ENCODE results near the gene ATG7. TPM values are rescaled to one million over a fixed set of nuclear protein-coding genes. Genes with fewer than 3 reads are reported as not detected.
"Not testable (repeated sequence)": the region's sequence is repeated elsewhere in the genome, so short reads cannot be mapped to it uniquely, and the experiment has no call there.

The ATG7 gene
- total and polyA plus RNA-seq, 10 of the 15 experiments (the other 5 are each of a cell fraction or from before 2014, with no cell fraction given) = 13.5 to 49.5 (median 26.4) TPM

DNA sequence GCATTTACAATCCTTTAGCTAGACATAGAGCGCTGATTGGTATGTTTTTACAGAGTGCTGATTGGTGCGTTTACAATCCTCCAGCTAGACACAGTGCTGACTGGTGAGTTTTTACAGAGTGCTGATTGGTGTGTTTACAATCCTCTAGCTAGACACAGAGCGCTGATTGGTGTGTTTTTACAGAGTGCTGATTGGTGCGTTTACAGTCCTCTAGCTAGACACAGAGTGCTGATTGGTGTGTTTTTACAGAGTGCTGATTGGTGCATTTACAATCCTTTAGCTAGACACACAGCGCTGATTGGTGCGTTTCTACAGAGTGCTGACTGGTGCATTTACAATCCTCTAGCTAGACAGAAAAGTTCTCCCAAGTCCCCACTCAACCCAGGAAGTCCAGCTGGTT, 76.7 kb downstream of the ATG7 start:
- BruUV-seq (replicated peaks); in situ Hi-C loops (cut with MboI); H3K9me3 ChIP-seq (replicated peaks; ENCODE audit: control insufficient read depth, insufficient read depth, low read length); H3K79me2 ChIP-seq (ENCODE audit: control insufficient read depth, insufficient read depth, low read length); ATAC-seq; RAD21 ChIA-PET (ENCODE audit: unreplicated experiment); H3K27me3 ChIP-seq (replicated peaks in 1 of 2; ENCODE audit: control insufficient read depth in 2 of 2, insufficient read depth in 2 of 2, low read length in 1 of 2); intact Hi-C loops (cut with micrococcal nuclease; ENCODE audit: unreplicated experiment); H4K20me1 ChIP-seq (ENCODE audit: control insufficient read depth, insufficient read depth); H3K4me2 ChIP-seq (ENCODE audit: control insufficient read depth, insufficient read depth); H3K36me3 ChIP-seq (ENCODE audit: control insufficient read depth in 2 of 2, insufficient read depth in 2 of 2, low read length in 1 of 2); DNase-seq (ENCODE audit: low read depth, low spot score); H3K4me3 ChIP-seq; FAIRE-seq; H3K27ac ChIP-seq (ENCODE audit: control insufficient read depth, insufficient read depth); H3K9ac ChIP-seq (ENCODE audit: control insufficient read depth, insufficient read depth, low read length); POLR2A ChIA-PET; H3K4me1 ChIP-seq (ENCODE audit: control insufficient read depth, insufficient read depth, low read length); H2AFZ ChIP-seq (ENCODE audit: control insufficient read depth, low read depth, low read length): not testable (repeated sequence)
- WGBS (ENCODE audit: insufficient coverage, insufficient replicate concordance, low lambda C conversion rate, missing lambda C conversion rate) = 94% methylated on average over 6 of the region's 6 CpGs
- SMC1A ChIA-PET (ENCODE audit: uncharacterized antibody, unreplicated experiment) = interaction anchor here (0.7 kb wide), 1 partner anchor 11 kb away, joined by 3 read pairs; no protein-coding TSS in a partner anchor
- CTCF ChIA-PET = interaction anchor here (0.9 to 3.4 kb wide), 3 partner anchors 13 to 21 kb away, joined by 3 to 14 read pairs (median 3); no protein-coding TSS in a partner anchor
- peak; percentile 34; the same call in 1 of the 2 replicates for TF ChIP-seq NFYB (IDR thresholded peaks at IDR 0.05; ENCODE audit: insufficient read depth, low read depth, low read length)

DNA sequence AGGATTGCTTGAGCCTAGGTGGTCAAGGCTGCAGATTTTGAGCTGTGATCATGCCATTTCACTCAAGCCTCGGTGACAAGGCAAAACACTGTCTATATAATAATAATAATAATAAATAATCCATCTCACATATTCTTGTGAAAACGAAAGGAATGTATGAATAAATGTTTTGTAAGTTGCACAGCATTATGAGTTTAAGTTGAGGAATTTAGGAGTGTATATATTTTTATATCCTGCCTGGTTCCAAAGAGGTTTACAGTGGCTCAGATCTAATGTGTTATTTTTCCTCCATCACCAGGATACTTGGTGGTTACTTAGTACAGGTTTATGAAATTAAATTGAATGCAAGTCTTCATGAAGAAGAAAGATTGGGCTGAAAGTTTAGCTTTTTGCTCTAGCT, 77.2 kb downstream of the ATG7 start:
- H3K4me1 ChIP-seq (ENCODE audit: control insufficient read depth, insufficient read depth, low read length) = no peaks in the 10 kb centered on the region
- no peaks in the 10 kb centered on the region; the same call in 2 of the 3 replicates for H3K9me3 ChIP-seq (replicated peaks; ENCODE audit: control insufficient read depth, insufficient read depth, low read length)
- no peak for FAIRE-seq
- no TSS peak for BruUV-seq (replicated peaks)
- H3K79me2 ChIP-seq (ENCODE audit: control insufficient read depth, insufficient read depth, low read length) = no peaks in the 10 kb centered on the region
- no peak for TF ChIP-seq CHD4 (IDR thresholded peaks at IDR 0.05)
- no peak for TF ChIP-seq WRNIP1 (IDR thresholded peaks at IDR 0.05; ENCODE audit: borderline replicate concordance, low read depth, low read length)
- TF ChIP-seq ESRRA (IDR thresholded peaks at IDR 0.05; ENCODE audit: low read length) = no peak
- TF ChIP-seq SREBF2 (IDR thresholded peaks at IDR 0.05; ENCODE audit: low read length) = no peak
- SMC1A ChIA-PET (ENCODE audit: uncharacterized antibody, unreplicated experiment) = interaction anchor here (0.7 to 1.7 kb wide), 3 partner anchors 11 to 14 kb away, joined by 3 to 4 read pairs (median 4); no protein-coding TSS in a partner anchor
- CTCF ChIA-PET = interaction anchor here (0.9 to 3.4 kb wide), 4 partner anchors 10 to 21 kb away, joined by 3 to 14 read pairs (median 3); no protein-coding TSS in a partner anchor
- no peak overlapping the region for H3K4me3 ChIP-seq
- no peaks in the 10 kb centered on the region for H3K27me3 ChIP-seq (replicated peaks in 1 of 2; ENCODE audit: control insufficient read depth in 2 of 2, insufficient read depth in 2 of 2, low read length in 1 of 2)
- H3K36me3 ChIP-seq (ENCODE audit: control insufficient read depth in 2 of 2, insufficient read depth in 2 of 2, low read length in 1 of 2) = peaks cover 2 to 4% of the 10 kb centered on the region in 2 experiments
- H4K20me1 ChIP-seq (ENCODE audit: control insufficient read depth, insufficient read depth) = no peaks in the 10 kb centered on the region
- ATAC-seq = no peak
- intact Hi-C loops (cut with micrococcal nuclease; ENCODE audit: unreplicated experiment) = no loop called here
- H3K27ac ChIP-seq (ENCODE audit: control insufficient read depth, insufficient read depth) = no peak overlapping the region
- RAD21 ChIA-PET (ENCODE audit: unreplicated experiment) = no interaction called here
- DNase-seq (ENCODE audit: low read depth, low spot score) = no peak
- in situ Hi-C loops (cut with MboI) = no loop called here
- 90% methylated on average over 2 of the region's 2 CpGs for WGBS (ENCODE audit: insufficient coverage, insufficient replicate concordance, low lambda C conversion rate, missing lambda C conversion rate)
- H3K4me2 ChIP-seq (ENCODE audit: control insufficient read depth, insufficient read depth) = no peak overlapping the region
- H3K9ac ChIP-seq (ENCODE audit: control insufficient read depth, insufficient read depth, low read length) = no peak overlapping the region
- no peak overlapping the region for H2AFZ ChIP-seq (ENCODE audit: control insufficient read depth, low read depth, low read length)
- POLR2A ChIA-PET = no interaction called here
